ENCODE measurements around the gene PDZD2.
A peak's percentile ranks its signal among the peaks of the same experiment; 100 is the strongest.
"Not testable (repeated sequence)": the region's sequence is repeated elsewhere in the genome, so short reads cannot be mapped to it uniquely, and the experiment has no call there.

The PDZD2 gene

GRCh38 chr5:31638748-31639418 is at the start of gene PDZD2:
Gene PDZD2 (plus strand): TSS chr5:31639131.
- peak; percentile 13 for DNase-seq (ENCODE audit: low read depth, low spot score)

GRCh38 chr5:31593665-31594064 is 45.3 kb upstream of the PDZD2 start:
- DNase-seq (ENCODE audit: low read depth, low spot score): no peak

- DNase-seq (ENCODE audit: low read depth, low spot score): no peak
Observed at GRCh38 chr5:31596354-31596753, 42.6 kb upstream of the PDZD2 start.

GRCh38 chr5:31598640-31599611 is 40.0 kb upstream of the PDZD2 start:
- DNase-seq (ENCODE audit: low read depth, low spot score): no peak

- DNase-seq (ENCODE audit: low read depth, low spot score): not testable (repeated sequence)
Observed at GRCh38 chr5:31602305-31602704, 36.6 kb upstream of the PDZD2 start.

- no peak for DNase-seq (ENCODE audit: low read depth, low spot score)
Observed at GRCh38 chr5:31604240-31604639, 34.7 kb upstream of the PDZD2 start.

GRCh38 chr5:31604644-31605043 is 34.3 kb upstream of the PDZD2 start:
- no peak for DNase-seq (ENCODE audit: low read depth, low spot score)

GRCh38 chr5:31605920-31606319 is 33.0 kb upstream of the PDZD2 start:
- DNase-seq (ENCODE audit: low read depth, low spot score): no peak

GRCh38 chr5:31607546-31607945 is 31.4 kb upstream of the PDZD2 start:
- no peak for DNase-seq (ENCODE audit: low read depth, low spot score)

- no peak for DNase-seq (ENCODE audit: low read depth, low spot score)
Observed at GRCh38 chr5:31611002-31611401, 27.9 kb upstream of the PDZD2 start.

- DNase-seq (ENCODE audit: low read depth, low spot score): no peak
Observed at GRCh38 chr5:31613651-31614050, 25.3 kb upstream of the PDZD2 start.

GRCh38 chr5:31614151-31615020 is 24.5 kb upstream of the PDZD2 start:
- DNase-seq (ENCODE audit: low read depth, low spot score): no peak

- no peak for DNase-seq (ENCODE audit: low read depth, low spot score)
Observed at GRCh38 chr5:31617867-31618266, 21.1 kb upstream of the PDZD2 start.

GRCh38 chr5:31620026-31620425 is 18.9 kb upstream of the PDZD2 start:
- DNase-seq (ENCODE audit: low read depth, low spot score): no peak

- no peak for DNase-seq (ENCODE audit: low read depth, low spot score)
Observed at GRCh38 chr5:31623249-31623648, 15.7 kb upstream of the PDZD2 start.

- no peak for DNase-seq (ENCODE audit: low read depth, low spot score)
Observed at GRCh38 chr5:31625394-31625793, 13.5 kb upstream of the PDZD2 start.

- no peak for DNase-seq (ENCODE audit: low read depth, low spot score)
Observed at GRCh38 chr5:31626156-31626555, 12.8 kb upstream of the PDZD2 start.

- no peak for DNase-seq (ENCODE audit: low read depth, low spot score)
Observed at GRCh38 chr5:31626604-31627234, 12.2 kb upstream of the PDZD2 start.

- DNase-seq (ENCODE audit: low read depth, low spot score): no peak
Observed at GRCh38 chr5:31630931-31631330, 8.0 kb upstream of the PDZD2 start.

GRCh38 chr5:31632460-31632859 is 6.5 kb upstream of the PDZD2 start:
- DNase-seq (ENCODE audit: low read depth, low spot score): no peak

- DNase-seq (ENCODE audit: low read depth, low spot score): no peak
Observed at GRCh38 chr5:31635446-31635845, 3.5 kb upstream of the PDZD2 start.
